Esophagus squamous epithelium (tissue), 4 donors: ENCODE data around the gene CTNNBIP1.

Experiments used
- POLR2A ChIP-seq, 4 donors: fragments of 450-650 bp; IDR thresholded peaks; one replicate each; pipeline ENCODE4 v1.6.1; 2017; ENCODE audit warnings: antibody characterized with exemption in 4 of 4, mild to moderate bottlenecking in 4 of 4, moderate library complexity in 3 of 4
- TF ChIP-seq, protein P1 (sequence below), 6 experiments: fragments of 450-650 bp in 4 of 6; fragments of 200-600 bp in 2 of 6; sonication (generic) in 2 of 6; IDR thresholded peaks; one replicate each; pipeline ENCODE4 v1.5.1; 2016 to 2019; ENCODE audit warnings: antibody characterized with exemption in 6 of 6, mild to moderate bottlenecking in 4 of 6, moderate library complexity in 4 of 6

DNA sequence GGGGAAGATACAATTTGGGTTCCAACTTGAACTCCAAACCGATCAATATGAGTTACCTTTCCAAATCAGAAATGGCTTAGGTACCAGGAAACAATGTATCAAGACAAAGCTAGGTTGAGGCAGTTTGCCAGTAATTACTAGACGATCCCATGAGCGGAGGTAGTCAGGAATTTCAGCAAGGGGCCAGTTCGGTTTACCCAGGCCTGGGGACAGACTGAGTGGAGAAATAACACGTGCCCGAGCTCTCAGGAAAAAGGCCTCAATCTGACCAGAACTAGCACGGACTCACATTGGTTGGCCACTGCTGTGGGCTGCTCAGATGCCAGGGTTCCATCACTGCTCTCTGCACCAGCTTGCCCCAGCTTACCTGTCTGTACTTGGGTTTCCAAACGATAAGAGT is 101.6 kb downstream of the CTNNBIP1 start:
- TF ChIP-seq, protein P1, sequence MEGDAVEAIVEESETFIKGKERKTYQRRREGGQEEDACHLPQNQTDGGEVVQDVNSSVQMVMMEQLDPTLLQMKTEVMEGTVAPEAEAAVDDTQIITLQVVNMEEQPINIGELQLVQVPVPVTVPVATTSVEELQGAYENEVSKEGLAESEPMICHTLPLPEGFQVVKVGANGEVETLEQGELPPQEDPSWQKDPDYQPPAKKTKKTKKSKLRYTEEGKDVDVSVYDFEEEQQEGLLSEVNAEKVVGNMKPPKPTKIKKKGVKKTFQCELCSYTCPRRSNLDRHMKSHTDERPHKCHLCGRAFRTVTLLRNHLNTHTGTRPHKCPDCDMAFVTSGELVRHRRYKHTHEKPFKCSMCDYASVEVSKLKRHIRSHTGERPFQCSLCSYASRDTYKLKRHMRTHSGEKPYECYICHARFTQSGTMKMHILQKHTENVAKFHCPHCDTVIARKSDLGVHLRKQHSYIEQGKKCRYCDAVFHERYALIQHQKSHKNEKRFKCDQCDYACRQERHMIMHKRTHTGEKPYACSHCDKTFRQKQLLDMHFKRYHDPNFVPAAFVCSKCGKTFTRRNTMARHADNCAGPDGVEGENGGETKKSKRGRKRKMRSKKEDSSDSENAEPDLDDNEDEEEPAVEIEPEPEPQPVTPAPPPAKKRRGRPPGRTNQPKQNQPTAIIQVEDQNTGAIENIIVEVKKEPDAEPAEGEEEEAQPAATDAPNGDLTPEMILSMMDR (IDR thresholded peaks at IDR 0.05) = no peak
- TF ChIP-seq POLR2A (IDR thresholded peaks at IDR 0.05) = no peak
